ENCODE measurements around the gene DOK6. TPM values are rescaled to one million over a fixed set of nuclear protein-coding genes. Genes with fewer than 3 reads are reported as not detected.

The DOK6 gene
- total RNA-seq, 1 donor from 2014 or later = 0.43 TPM

DNA sequence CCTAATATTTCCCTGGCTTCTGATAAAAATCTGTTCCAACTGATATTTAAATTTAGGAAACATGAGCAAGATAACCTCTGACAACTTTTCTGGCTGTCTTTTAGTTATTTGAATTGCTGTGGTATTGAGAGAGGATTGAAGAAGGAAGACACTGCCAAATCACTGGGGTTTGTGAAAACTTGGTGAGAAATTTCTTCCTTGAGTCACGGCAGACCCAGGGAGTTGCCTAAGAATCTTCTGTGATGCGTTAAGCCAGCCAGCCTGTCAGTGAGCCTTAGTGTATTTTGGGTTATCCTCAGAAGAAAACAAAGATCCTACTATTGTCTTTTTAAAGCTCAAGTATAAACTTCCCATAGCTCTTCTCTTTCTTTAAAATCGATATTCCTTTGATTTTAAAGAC lies 17.5 kb upstream of the DOK6 start:
- H3K4me3 Mint-ChIP-seq = no peak overlapping the region
- Histone ChIP-seq H2AFZ (replicated peaks) (no peak overlapping the region), H4K20me1 (ENCODE audit: low read depth) (no peaks in the 10 kb centered on the region), H3K9me3 (ENCODE audit: low read depth) (no peaks in the 10 kb centered on the region), H3K27ac (no peak overlapping the region), H3K79me2 (ENCODE audit: low read depth) (no peaks in the 10 kb centered on the region), H3K4me2 (no peak overlapping the region), H3F3A (ENCODE audit: low read depth) (peaks cover 6% of the 10 kb centered on the region), H3K4me1 (peaks cover 14% of the 10 kb centered on the region), H3K9ac (no peak overlapping the region), H3K4me3 (no peak overlapping the region), H3K36me3 (no peaks in the 10 kb centered on the region), H3K27me3 (no peaks in the 10 kb centered on the region)
- no peaks in the 10 kb centered on the region for H3K36me3 Mint-ChIP-seq
- DNase-seq (ENCODE audit: low spot score) = no peak
- no peak overlapping the region for H3K27ac Mint-ChIP-seq
- H3K9me3 Mint-ChIP-seq = no peaks in the 10 kb centered on the region
- TF ChIP-seq CTCF (IDR thresholded peaks at IDR 0.05) = no peak
- TF ChIP-seq EZH2phosphoT487 (IDR thresholded peaks at IDR 0.05) = no peak
- no peak for TF ChIP-seq EZH2 (IDR thresholded peaks at IDR 0.05)
- H3K27me3 Mint-ChIP-seq (ENCODE audit: insufficient read depth, low read depth) = no peaks in the 10 kb centered on the region
- H3K4me1 Mint-ChIP-seq = peaks cover 11% of the 10 kb centered on the region

GRCh38 chr18:69387186-69387585 lies 13.5 kb upstream of the DOK6 start:
- peak; percentile 30 for DNase-seq (ENCODE audit: low spot score)
- no peak overlapping the region for H3K27ac ChIP-seq
- H3K9me3 Mint-ChIP-seq = no peaks in the 10 kb centered on the region
- H3K36me3 Mint-ChIP-seq = no peaks in the 10 kb centered on the region
- H3K79me2 ChIP-seq (ENCODE audit: low read depth) = no peaks in the 10 kb centered on the region
- H4K20me1 ChIP-seq (ENCODE audit: low read depth) = no peaks in the 10 kb centered on the region
- H3K27me3 ChIP-seq = no peaks in the 10 kb centered on the region
- H3K27me3 Mint-ChIP-seq (ENCODE audit: insufficient read depth, low read depth) = no peaks in the 10 kb centered on the region
- H3K4me1 Mint-ChIP-seq = peaks cover 11% of the 10 kb centered on the region
- H3F3A ChIP-seq (ENCODE audit: low read depth) = peaks cover 6% of the 10 kb centered on the region
- H3K9me3 ChIP-seq (ENCODE audit: low read depth) = no peaks in the 10 kb centered on the region
- H3K4me3 Mint-ChIP-seq = no peak overlapping the region
- H3K9ac ChIP-seq = no peak overlapping the region
- peak overlapping the region; percentile 7 for H3K4me2 ChIP-seq
- no peak overlapping the region for H2AFZ ChIP-seq (replicated peaks)
- H3K4me3 ChIP-seq = no peak overlapping the region
- TF ChIP-seq EZH2phosphoT487 (IDR thresholded peaks at IDR 0.05) = no peak
- TF ChIP-seq EZH2 (IDR thresholded peaks at IDR 0.05) = no peak
- no peak for TF ChIP-seq CTCF (IDR thresholded peaks at IDR 0.05)
- peaks cover 14% of the 10 kb centered on the region for H3K4me1 ChIP-seq
- no peak overlapping the region for H3K27ac Mint-ChIP-seq
- no peaks in the 10 kb centered on the region for H3K36me3 ChIP-seq

DNA sequence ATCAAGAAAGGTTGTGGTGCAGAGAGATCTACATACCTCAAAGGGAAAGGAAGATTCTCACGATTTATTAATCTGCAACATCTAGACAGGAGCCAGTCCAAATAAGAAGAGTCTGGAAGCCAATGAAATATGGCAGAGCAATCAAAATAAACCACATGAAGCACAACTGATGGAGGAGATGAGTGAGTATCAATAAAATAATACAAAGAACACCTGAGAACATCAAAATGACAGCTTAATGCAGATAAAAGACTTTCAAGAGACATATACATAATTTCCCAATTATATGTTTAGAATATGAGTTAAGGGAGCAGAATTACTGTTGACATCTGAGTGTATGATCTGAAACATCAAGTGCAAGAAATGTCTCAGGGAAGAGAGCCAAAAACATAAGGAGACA lies 12.5 kb upstream of the DOK6 start:
- Histone ChIP-seq H3K4me3 (no peak overlapping the region), H2AFZ (replicated peaks) (peak overlapping the region; percentile 73), H3K4me2 (no peak overlapping the region), H3K27ac (no peak overlapping the region), H3K9ac (no peak overlapping the region), H3K9me3 (ENCODE audit: low read depth) (no peaks in the 10 kb centered on the region), H3K36me3 (no peaks in the 10 kb centered on the region), H3K79me2 (ENCODE audit: low read depth) (no peaks in the 10 kb centered on the region), H3K27me3 (no peaks in the 10 kb centered on the region), H3F3A (ENCODE audit: low read depth) (peaks cover 6% of the 10 kb centered on the region), H3K4me1 (peaks cover 14% of the 10 kb centered on the region), H4K20me1 (ENCODE audit: low read depth) (no peaks in the 10 kb centered on the region)
- no peak overlapping the region for H3K4me3 Mint-ChIP-seq
- no peaks in the 10 kb centered on the region for H3K27me3 Mint-ChIP-seq (ENCODE audit: insufficient read depth, low read depth)
- peaks cover 11% of the 10 kb centered on the region for H3K4me1 Mint-ChIP-seq
- no peak for TF ChIP-seq EZH2phosphoT487 (IDR thresholded peaks at IDR 0.05)
- no peak for TF ChIP-seq CTCF (IDR thresholded peaks at IDR 0.05)
- TF ChIP-seq EZH2 (IDR thresholded peaks at IDR 0.05) = no peak
- no peak for DNase-seq (ENCODE audit: low spot score)
- no peak overlapping the region for H3K27ac Mint-ChIP-seq
- no peaks in the 10 kb centered on the region for H3K9me3 Mint-ChIP-seq
- H3K36me3 Mint-ChIP-seq = no peaks in the 10 kb centered on the region
